Measurements from ENCODE around the gene UCHL3. TPM values are rescaled to one million over a fixed set of nuclear protein-coding genes. Genes with fewer than 3 reads are reported as not detected.

Gene UCHL3
- total RNA-seq, 1 experiment from 2014 or later: 50.0 TPM

DNA sequence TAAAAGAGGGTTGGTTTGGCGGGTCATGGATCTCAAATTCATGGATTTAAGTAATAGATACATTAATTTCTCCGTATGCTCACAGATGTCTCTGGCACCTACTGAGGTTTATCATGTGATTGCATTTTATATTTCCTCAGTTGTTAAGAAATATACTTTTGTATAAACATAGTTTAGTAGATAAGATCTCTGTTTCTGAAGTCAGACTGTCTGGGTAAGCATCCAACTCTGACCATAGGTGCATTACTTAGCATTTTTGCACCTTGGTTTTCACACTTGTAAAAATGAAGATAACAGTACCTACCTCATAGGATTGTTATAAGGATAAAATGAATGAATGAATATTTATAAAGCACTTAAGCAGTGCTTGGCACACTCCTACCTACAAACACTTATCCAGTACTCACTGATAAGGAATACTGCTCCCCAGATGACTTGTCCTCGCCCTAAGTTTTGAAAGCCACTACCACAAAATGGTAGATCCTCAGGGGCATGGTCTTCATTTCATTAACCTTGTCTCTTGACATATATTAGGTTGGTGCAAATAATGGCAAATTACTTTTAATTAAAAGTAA lies 38.5 kb upstream of the UCHL3 start:
- H3K27me3 ChIP-seq (ENCODE audit: low read length): no peaks in the 10 kb centered on the region
- H3K9me3 ChIP-seq (ENCODE audit: low read length): no peaks in the 10 kb centered on the region
- H3K4me1 ChIP-seq (ENCODE audit: insufficient read depth, low read length): no peaks in the 10 kb centered on the region
- DNase-seq: no peak
- no peaks in the 10 kb centered on the region for H3F3A ChIP-seq (ENCODE audit: low read length, unreplicated experiment)
- H3K4me2 ChIP-seq (ENCODE audit: low read length): no peak overlapping the region
- ATAC-seq: no peak
- H3K4me3 ChIP-seq (ENCODE audit: low read length): no peak overlapping the region
- H3K27ac ChIP-seq (ENCODE audit: low read length): no peak overlapping the region
- TF ChIP-seq EZH2 (IDR thresholded peaks at IDR 0.05; ENCODE audit: low read length, unreplicated experiment) (no peak), EZH2phosphoT487 (IDR thresholded peaks at IDR 0.05; ENCODE audit: borderline replicate concordance, low read length) (no peak)
- TF ChIP-seq, protein P1, sequence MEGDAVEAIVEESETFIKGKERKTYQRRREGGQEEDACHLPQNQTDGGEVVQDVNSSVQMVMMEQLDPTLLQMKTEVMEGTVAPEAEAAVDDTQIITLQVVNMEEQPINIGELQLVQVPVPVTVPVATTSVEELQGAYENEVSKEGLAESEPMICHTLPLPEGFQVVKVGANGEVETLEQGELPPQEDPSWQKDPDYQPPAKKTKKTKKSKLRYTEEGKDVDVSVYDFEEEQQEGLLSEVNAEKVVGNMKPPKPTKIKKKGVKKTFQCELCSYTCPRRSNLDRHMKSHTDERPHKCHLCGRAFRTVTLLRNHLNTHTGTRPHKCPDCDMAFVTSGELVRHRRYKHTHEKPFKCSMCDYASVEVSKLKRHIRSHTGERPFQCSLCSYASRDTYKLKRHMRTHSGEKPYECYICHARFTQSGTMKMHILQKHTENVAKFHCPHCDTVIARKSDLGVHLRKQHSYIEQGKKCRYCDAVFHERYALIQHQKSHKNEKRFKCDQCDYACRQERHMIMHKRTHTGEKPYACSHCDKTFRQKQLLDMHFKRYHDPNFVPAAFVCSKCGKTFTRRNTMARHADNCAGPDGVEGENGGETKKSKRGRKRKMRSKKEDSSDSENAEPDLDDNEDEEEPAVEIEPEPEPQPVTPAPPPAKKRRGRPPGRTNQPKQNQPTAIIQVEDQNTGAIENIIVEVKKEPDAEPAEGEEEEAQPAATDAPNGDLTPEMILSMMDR (conservative IDR thresholded peaks at IDR 0.05; ENCODE audit: low read depth, low read length): no peak
- no peak overlapping the region for H2AFZ ChIP-seq (ENCODE audit: low read length)
- H3K36me3 ChIP-seq (ENCODE audit: low read depth, low read length): no peaks in the 10 kb centered on the region
- CTCF ChIA-PET: no interaction called here
- BruUV-seq (replicated peaks): no TSS peak
- H3K79me2 ChIP-seq (ENCODE audit: low read length): no peaks in the 10 kb centered on the region
- POLR2A ChIA-PET (ENCODE audit: unreplicated experiment): no interaction called here
- H4K20me1 ChIP-seq (ENCODE audit: low read length): no peaks in the 10 kb centered on the region
- intact Hi-C loops (cut with micrococcal nuclease): no loop called here
- no peaks in the 10 kb centered on the region for H3K9me2 ChIP-seq (replicated peaks; ENCODE audit: low read length)
- H3K9ac ChIP-seq (ENCODE audit: low read length): no peak overlapping the region

DNA sequence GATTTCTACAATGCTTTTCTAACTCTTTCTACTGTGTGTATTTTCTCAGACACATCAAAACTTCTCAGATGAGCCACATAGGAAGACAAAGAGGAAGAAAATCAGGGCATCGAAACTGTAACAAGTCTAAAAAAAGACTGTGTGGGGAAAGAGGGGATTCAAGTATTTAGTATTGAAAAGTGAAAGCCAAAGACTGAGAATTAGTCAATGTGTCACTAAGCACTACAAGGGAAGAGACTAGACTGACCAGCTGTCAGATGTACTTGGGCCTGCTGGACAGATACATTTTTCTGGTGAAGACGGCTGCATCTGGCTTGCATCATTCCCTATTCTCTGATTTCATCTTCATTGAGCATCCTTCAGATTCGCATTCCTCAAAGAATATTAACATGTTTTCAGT lies 37.3 kb upstream of the UCHL3 start:
- Histone ChIP-seq H2AFZ (ENCODE audit: low read length) (no peak overlapping the region), H3K4me1 (ENCODE audit: insufficient read depth, low read length) (no peaks in the 10 kb centered on the region), H3K9me3 (ENCODE audit: low read length) (no peaks in the 10 kb centered on the region), H3K9me2 (replicated peaks; ENCODE audit: low read length) (no peaks in the 10 kb centered on the region), H3K79me2 (ENCODE audit: low read length) (no peaks in the 10 kb centered on the region), H4K20me1 (ENCODE audit: low read length) (no peaks in the 10 kb centered on the region), H3K36me3 (ENCODE audit: low read depth, low read length) (no peaks in the 10 kb centered on the region), H3K27ac (ENCODE audit: low read length) (no peak overlapping the region), H3K9ac (ENCODE audit: low read length) (no peak overlapping the region), H3K4me2 (ENCODE audit: low read length) (no peak overlapping the region), H3K4me3 (ENCODE audit: low read length) (no peak overlapping the region), H3F3A (ENCODE audit: low read length, unreplicated experiment) (no peaks in the 10 kb centered on the region), H3K27me3 (ENCODE audit: low read length) (no peaks in the 10 kb centered on the region)
- intact Hi-C loops (cut with micrococcal nuclease): no loop called here
- BruUV-seq (replicated peaks): no TSS peak
- TF ChIP-seq EZH2 (IDR thresholded peaks at IDR 0.05; ENCODE audit: low read length, unreplicated experiment) (no peak), EZH2phosphoT487 (IDR thresholded peaks at IDR 0.05; ENCODE audit: borderline replicate concordance, low read length) (no peak)
- TF ChIP-seq, protein P1 (conservative IDR thresholded peaks at IDR 0.05; ENCODE audit: low read depth, low read length): no peak
- ChIA-PET CTCF (no interaction called here), POLR2A (ENCODE audit: unreplicated experiment) (no interaction called here)
- no peak for ATAC-seq
- DNase-seq: no peak

DNA sequence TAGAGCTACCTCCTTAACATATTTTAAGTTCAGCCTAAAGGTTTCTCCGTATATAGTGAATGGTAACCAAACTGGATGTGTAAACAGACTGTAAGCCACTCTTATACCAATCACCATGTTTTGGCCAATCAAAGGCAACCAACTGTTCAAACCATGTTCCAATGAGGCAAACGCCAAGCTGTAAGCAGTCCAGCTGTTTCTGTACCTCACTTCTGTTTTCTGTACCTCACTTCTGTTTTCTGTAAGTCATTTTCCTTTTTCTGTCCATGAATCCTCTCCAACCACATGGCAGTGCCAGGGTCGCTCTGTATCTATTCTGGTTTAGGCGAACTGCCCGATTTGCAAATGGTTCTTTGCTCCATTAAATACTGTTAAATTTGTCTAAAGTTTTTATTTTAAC lies 36.3 kb upstream of the UCHL3 start:
- BruUV-seq (replicated peaks): no TSS peak
- Histone ChIP-seq H4K20me1 (ENCODE audit: low read length) (no peaks in the 10 kb centered on the region), H3K27me3 (ENCODE audit: low read length) (no peaks in the 10 kb centered on the region), H3K36me3 (ENCODE audit: low read depth, low read length) (no peaks in the 10 kb centered on the region), H3K4me1 (ENCODE audit: insufficient read depth, low read length) (no peaks in the 10 kb centered on the region), H3K4me3 (ENCODE audit: low read length) (no peak overlapping the region), H3K9me3 (ENCODE audit: low read length) (no peaks in the 10 kb centered on the region), H3K4me2 (ENCODE audit: low read length) (no peak overlapping the region), H3K9ac (ENCODE audit: low read length) (no peak overlapping the region), H3K9me2 (replicated peaks; ENCODE audit: low read length) (no peaks in the 10 kb centered on the region), H2AFZ (ENCODE audit: low read length) (no peak overlapping the region), H3K27ac (ENCODE audit: low read length) (no peak overlapping the region), H3K79me2 (ENCODE audit: low read length) (no peaks in the 10 kb centered on the region), H3F3A (ENCODE audit: low read length, unreplicated experiment) (no peaks in the 10 kb centered on the region)
- DNase-seq (no peak), ATAC-seq (no peak)
- POLR2A ChIA-PET (ENCODE audit: unreplicated experiment): no interaction called here
- intact Hi-C loops (cut with micrococcal nuclease): no loop called here
- TF ChIP-seq, protein P1 (conservative IDR thresholded peaks at IDR 0.05; ENCODE audit: low read depth, low read length): no peak
- CTCF ChIA-PET: no interaction called here

Measured in PC-3 (cell line).